Measurements from ENCODE around the gene NFE2. TPM values are rescaled to one million over a fixed set of nuclear protein-coding genes. Genes with fewer than 3 reads are reported as not detected.

The NFE2 gene
- total RNA-seq, 2 donors from 2014 or later: 0.19 TPM; not detected in 1

GRCh38 chr12:54299515-54300224, 1.1 kb downstream of the NFE2 start:
- no peak overlapping the region for H3K27ac Mint-ChIP-seq

GRCh38 chr12:54298904-54299303, 1.9 kb downstream of the NFE2 start:
- Mint-ChIP-seq H3K9me3 (no peaks in the 10 kb centered on the region), H3K36me3 (ENCODE audit: insufficient read depth in 2 of 2) (no peaks in the 10 kb centered on the region), H3K27me3 (ENCODE audit: low read depth) (peaks cover 58% of the 10 kb centered on the region), H3K27ac (no peak overlapping the region), H3K4me1 (ENCODE audit: low read depth) (peaks cover 20% of the 10 kb centered on the region), H3K4me3 (no peak overlapping the region)
- DNase-seq (no peak), ATAC-seq (replicated peaks in 1 of 2) (no peak)

More at GRCh38 chr12:54299515-54300224, 1.1 kb downstream of the NFE2 start:
- H3K4me1 Mint-ChIP-seq (ENCODE audit: low read depth): peaks cover 20% of the 10 kb centered on the region
- no peaks in the 10 kb centered on the region for H3K9me3 Mint-ChIP-seq
- H3K4me3 Mint-ChIP-seq: no peak overlapping the region
- ATAC-seq (replicated peaks in 1 of 2) (no peak), DNase-seq (no peak)
- peaks cover 66% of the 10 kb centered on the region for H3K27me3 Mint-ChIP-seq (ENCODE audit: low read depth)
- no peaks in the 10 kb centered on the region for H3K36me3 Mint-ChIP-seq (ENCODE audit: insufficient read depth in 2 of 2)

- peaks cover 35% of the 10 kb centered on the region for H3K27me3 Mint-ChIP-seq (ENCODE audit: low read depth)
- no peaks in the 10 kb centered on the region for H3K36me3 Mint-ChIP-seq (ENCODE audit: insufficient read depth in 2 of 2)
- DNase-seq: no peak
- H3K9me3 Mint-ChIP-seq: no peaks in the 10 kb centered on the region
- H3K27ac Mint-ChIP-seq: no peak overlapping the region
- ATAC-seq (replicated peaks in 1 of 2): no peak
- peaks cover 15% of the 10 kb centered on the region for H3K4me1 Mint-ChIP-seq (ENCODE audit: low read depth)
- H3K4me3 Mint-ChIP-seq: no peak overlapping the region
Observed at GRCh38 chr12:54296393-54297099, 4.3 kb downstream of the NFE2 start.

- no peak overlapping the region for H3K4me3 Mint-ChIP-seq
- H3K36me3 Mint-ChIP-seq (ENCODE audit: insufficient read depth in 2 of 2): no peaks in the 10 kb centered on the region
- H3K9me3 Mint-ChIP-seq: no peaks in the 10 kb centered on the region
- no peak for ATAC-seq (replicated peaks in 1 of 2)
- no peak overlapping the region for H3K27ac Mint-ChIP-seq
- H3K4me1 Mint-ChIP-seq (ENCODE audit: low read depth): peaks cover 6% of the 10 kb centered on the region
- peaks cover 23% of the 10 kb centered on the region for H3K27me3 Mint-ChIP-seq (ENCODE audit: low read depth)
- no peak for DNase-seq
Observed at GRCh38 chr12:54294953-54295566, 5.8 kb downstream of the NFE2 start.

- DNase-seq (peak; percentile 61 to 72), ATAC-seq (replicated peaks in 1 of 2) (peak in 1 of 2 donors; percentile 37)
- Mint-ChIP-seq H3K4me3 (no peak overlapping the region), H3K36me3 (ENCODE audit: insufficient read depth in 2 of 2) (no peaks in the 10 kb centered on the region), H3K27me3 (ENCODE audit: low read depth) (peaks cover 16% of the 10 kb centered on the region), H3K9me3 (no peaks in the 10 kb centered on the region), H3K27ac (no peak overlapping the region), H3K4me1 (ENCODE audit: low read depth) (peaks cover 6% of the 10 kb centered on the region)
Observed at GRCh38 chr12:54294152-54294952, 6.5 kb downstream of the NFE2 start.

GRCh38 chr12:54292931-54293241, 7.9 kb downstream of the NFE2 start:
- DNase-seq (no peak), ATAC-seq (replicated peaks in 1 of 2) (peak in 1 of 2 donors; percentile 1)
- peak overlapping the region; percentile 4 for H3K27ac Mint-ChIP-seq
- H3K4me1 Mint-ChIP-seq (ENCODE audit: low read depth): peaks cover 3% of the 10 kb centered on the region
- no peaks in the 10 kb centered on the region for H3K36me3 Mint-ChIP-seq (ENCODE audit: insufficient read depth in 2 of 2)
- H3K4me3 Mint-ChIP-seq: no peak overlapping the region
- H3K27me3 Mint-ChIP-seq (ENCODE audit: low read depth): peaks cover 3% of the 10 kb centered on the region
- no peaks in the 10 kb centered on the region for H3K9me3 Mint-ChIP-seq

- H3K27me3 Mint-ChIP-seq (ENCODE audit: low read depth): no peaks in the 10 kb centered on the region
- ATAC-seq (replicated peaks in 1 of 2) (peak in 1 of 2 donors; percentile 4), DNase-seq (no peak)
- H3K4me1 Mint-ChIP-seq (ENCODE audit: low read depth): no peaks in the 10 kb centered on the region
- H3K9me3 Mint-ChIP-seq: no peaks in the 10 kb centered on the region
- H3K4me3 Mint-ChIP-seq: no peak overlapping the region
- H3K27ac Mint-ChIP-seq: peak overlapping the region; percentile 19
- peaks cover under 1 to 2% of the 10 kb centered on the region in 2 donors for H3K36me3 Mint-ChIP-seq (ENCODE audit: insufficient read depth in 2 of 2)
Observed at GRCh38 chr12:54292083-54292930, 8.5 kb downstream of the NFE2 start.

GRCh38 chr12:54287261-54288157, 13.3 kb downstream of the NFE2 start:
- Mint-ChIP-seq H3K36me3 (ENCODE audit: insufficient read depth in 2 of 2) (peaks cover 22 to 24% of the 10 kb centered on the region in 2 donors), H3K4me1 (ENCODE audit: low read depth) (peaks cover 42% of the 10 kb centered on the region), H3K27me3 (ENCODE audit: low read depth) (no peaks in the 10 kb centered on the region), H3K9me3 (no peaks in the 10 kb centered on the region), H3K27ac (peak overlapping the region; percentile 87), H3K4me3 (peak overlapping the region in 1 of 2 donors; percentile 32)
- peak in 1 of 2 donors; percentile 5 for ATAC-seq (replicated peaks in 1 of 2)
- DNase-seq: peak in 1 of 2 donors; percentile 31

GRCh38 chr12:54286042-54287030, 14.5 kb downstream of the NFE2 start:
- DNase-seq: peak in 1 of 2 donors; percentile 23
- H3K9me3 Mint-ChIP-seq: no peaks in the 10 kb centered on the region
- peak overlapping the region in 1 of 2 donors; percentile 39 for H3K4me3 Mint-ChIP-seq
- H3K36me3 Mint-ChIP-seq (ENCODE audit: insufficient read depth in 2 of 2): peaks cover 24 to 25% of the 10 kb centered on the region in 2 donors
- peaks cover 53% of the 10 kb centered on the region for H3K4me1 Mint-ChIP-seq (ENCODE audit: low read depth)
- H3K27ac Mint-ChIP-seq: peak overlapping the region; percentile 87
- ATAC-seq (replicated peaks in 1 of 2): peak in 1 of 2 donors; percentile 5
- H3K27me3 Mint-ChIP-seq (ENCODE audit: low read depth): no peaks in the 10 kb centered on the region

GRCh38 chr12:54285150-54286041, 15.4 kb downstream of the NFE2 start:
- ATAC-seq (replicated peaks in 1 of 2) (no peak), DNase-seq (no peak)
- Mint-ChIP-seq H3K36me3 (ENCODE audit: insufficient read depth in 2 of 2) (peaks cover 24 to 25% of the 10 kb centered on the region in 2 donors), H3K9me3 (no peaks in the 10 kb centered on the region), H3K4me1 (ENCODE audit: low read depth) (peaks cover 53% of the 10 kb centered on the region), H3K27ac (no peak overlapping the region), H3K27me3 (ENCODE audit: low read depth) (no peaks in the 10 kb centered on the region), H3K4me3 (peak overlapping the region in 1 of 2 donors; percentile 39)

All from activated T-cell treated with anti-CD3 and anti-CD28 coated beads, Interleukin-2, amount 50 U/mL, for 72 hours (primary cell).